T47D (cell line): ENCODE data around the gene COL4A1.

Experiments used
- DNase-seq, 2 experiments: peaks; one replicate each; pipeline versions ENCODE4 v3.0.0 to v3.0.0-alpha.2; 2011 to 2012; ENCODE audit warnings: low read depth in 1 of 2, low spot score in 1 of 2
- JUND ChIP-seq: IDR thresholded peaks from 2 replicates; pipeline ENCODE4 v1.6.1; 2012; ENCODE audit warnings: low read depth
- in situ Hi-C: cut with HindIII; loops from 2 replicates; pipeline ENCODE4 v1.10.0; 2016; ENCODE audit warnings: low sequenced_read_pairs, low pct_unique_long_range_greater_than_20kb

Gene COL4A1

GRCh38 chr13:110209950-110210603, 96.9 kb downstream of the COL4A1 start:
- TF ChIP-seq JUND = no peak
- no peak for DNase-seq
- in situ Hi-C loops = no loop called here

- DNase-seq = no peak
- in situ Hi-C loops = no loop called here
- no peak for TF ChIP-seq JUND
These were observed 98.8 kb downstream of the COL4A1 start for GRCh38 chr13:110208116-110208515.

- DNase-seq = no peak
- no peak for TF ChIP-seq JUND
- in situ Hi-C loops = no loop called here
These were observed 100.0 kb downstream of the COL4A1 start for GRCh38 chr13:110206996-110207395.

- no peak for TF ChIP-seq JUND
- in situ Hi-C loops = no loop called here
- no peak for DNase-seq
These were observed 100.8 kb downstream of the COL4A1 start for GRCh38 chr13:110206185-110206584.

GRCh38 chr13:110201114-110201513, 105.8 kb downstream of the COL4A1 start:
- in situ Hi-C loops = no loop called here
- no peak for TF ChIP-seq JUND
- peak in 1 of 2 experiments; percentile 45 for DNase-seq

- no peak for TF ChIP-seq JUND
- in situ Hi-C loops = no loop called here
- no peak for DNase-seq
These were observed 106.6 kb downstream of the COL4A1 start for GRCh38 chr13:110200276-110200870.

- in situ Hi-C loops = no loop called here
These were observed 107.7 kb downstream of the COL4A1 start for GRCh38 chr13:110199046-110199831.

GRCh38 chr13:110197471-110197870, 109.5 kb downstream of the COL4A1 start:
- in situ Hi-C loops = no loop called here
- TF ChIP-seq JUND = no peak

More at GRCh38 chr13:110199046-110199831, 107.7 kb downstream of the COL4A1 start:
- no peak for TF ChIP-seq JUND
- no peak for DNase-seq

GRCh38 chr13:110197026-110197425, 109.9 kb downstream of the COL4A1 start:
- DNase-seq = no peak
- in situ Hi-C loops = no loop called here
- no peak for TF ChIP-seq JUND

More at GRCh38 chr13:110197471-110197870, 109.5 kb downstream of the COL4A1 start:
- DNase-seq = no peak

GRCh38 chr13:110195547-110196485, 111.1 kb downstream of the COL4A1 start:
- no peak for TF ChIP-seq JUND
- no peak for DNase-seq
- in situ Hi-C loops = no loop called here

GRCh38 chr13:110194451-110194850, 112.5 kb downstream of the COL4A1 start:
- no peak for TF ChIP-seq JUND
- no peak for DNase-seq
- in situ Hi-C loops = no loop called here

- in situ Hi-C loops = no loop called here
- no peak for DNase-seq
- TF ChIP-seq JUND = no peak
These were observed 113.5 kb downstream of the COL4A1 start for GRCh38 chr13:110193491-110193890.
